HepG2 (cell line): Measurements from ENCODE around the gene PHAX. TPM values are rescaled to one million over a fixed set of nuclear protein-coding genes. Genes with fewer than 3 reads are reported as not detected.

Experiments used
- CBFB ChIP-seq: sonication (generic); formaldehyde crosslinking; IDR thresholded peaks from 2 replicates; pipeline ENCODE4 v1.4.0; 2020; ENCODE audit warnings: missing genetic modification reagents
- ETV5 ChIP-seq: IDR thresholded peaks from 2 replicates; pipeline ENCODE4 v1.6.1; 2018; ENCODE audit warnings: missing biosample characterization, missing genetic modification reagents, inconsistent platforms, borderline replicate concordance
- FOXA1 ChIP-seq, 2 experiments: fragments of 450-650 bp in 1 of 2; sonication (generic) in 1 of 2; formaldehyde crosslinking in 1 of 2; IDR thresholded peaks; 2 replicates each; pipeline versions ENCODE4 v1.4.0 to v1.6.1; 2016 to 2020; ENCODE audit warnings: missing genetic modification reagents in 1 of 2
- FOXJ3 ChIP-seq: sonication (generic); formaldehyde crosslinking; IDR thresholded peaks from 2 replicates; pipeline ENCODE4 v1.4.0; 2020; ENCODE audit warnings: missing genetic modification reagents, mild to moderate bottlenecking, borderline replicate concordance
- FOXO1 ChIP-seq: sonication (generic); formaldehyde crosslinking; IDR thresholded peaks from 2 replicates; pipeline ENCODE4 v1.4.0; 2020; ENCODE audit warnings: missing genetic modification reagents
- IRF2 ChIP-seq: IDR thresholded peaks from 2 replicates; pipeline ENCODE4 v1.6.1; 2018; ENCODE audit warnings: missing genetic modification reagents, missing compliant biosample characterization
- MIXL1 ChIP-seq: IDR thresholded peaks from 2 replicates; pipeline ENCODE4 v1.6.1; 2016
- NR2F6 ChIP-seq, 2 experiments: IDR thresholded peaks; 2 replicates each; pipeline ENCODE4 v1.6.1; 2016; ENCODE audit warnings: antibody characterized with exemption in 1 of 2, mild to moderate bottlenecking in 1 of 2
- RAD21 ChIP-seq: fragments of 450-650 bp; formaldehyde crosslinking; IDR thresholded peaks from 2 replicates; pipeline ENCODE4 v1.5.0; 2020; ENCODE audit warnings: mild to moderate bottlenecking
- STAG1 ChIP-seq: sonication (generic); formaldehyde crosslinking; IDR thresholded peaks from 2 replicates; pipeline ENCODE4 v1.4.0; 2020; ENCODE audit warnings: missing genetic modification reagents
- ZFP37 ChIP-seq: sonication (generic); formaldehyde crosslinking; IDR thresholded peaks from 2 replicates; pipeline ENCODE4 v1.4.0; 2020; ENCODE audit warnings: missing genetic modification reagents, borderline replicate concordance
- ZMYM3 ChIP-seq: sonication (generic); formaldehyde crosslinking; IDR thresholded peaks from 2 replicates; pipeline ENCODE4 v1.5.1; 2020; ENCODE audit warnings: mild to moderate bottlenecking, missing genetic modification reagents
- ZNF143 ChIP-seq: sonication (generic); formaldehyde crosslinking; IDR thresholded peaks from 2 replicates; pipeline ENCODE4 v1.4.0; 2020; ENCODE audit warnings: missing genetic modification reagents
- ZNF362 ChIP-seq: sonication (generic); formaldehyde crosslinking; IDR thresholded peaks from 2 replicates; pipeline ENCODE4 v1.4.0; 2020; ENCODE audit warnings: missing genetic modification reagents, mild to moderate bottlenecking, borderline replicate concordance
- ZSCAN21 ChIP-seq: sonication (generic); formaldehyde crosslinking; IDR thresholded peaks from 2 replicates; pipeline ENCODE4 v1.8.0; 2022; ENCODE audit warnings: mild to moderate bottlenecking, missing genetic modification reagents, moderate library complexity, borderline replicate concordance
- ZSCAN25 ChIP-seq: sonication (generic); formaldehyde crosslinking; IDR thresholded peaks from 2 replicates; pipeline ENCODE4 v1.8.0; 2022; ENCODE audit warnings: mild to moderate bottlenecking, missing genetic modification reagents
- polyA plus RNA-seq, 8 experiments: library from polyadenylated mRNA; depleted of rRNA in 3 of 8; stranded (reverse) in 7 of 8; unstranded in 1 of 8; fragments of >200 nt; fragmentation: Illumina TruSeq in 4 of 8; extraction: Trizol in 4 of 8; gene quantifications; 2 replicates each; pipeline versions ENCODE4 v1.2.1 to v1.2.3, GENCODE V29; 2011 to 2016; ENCODE audit warnings: low read depth in 4 of 8, missing spikeins in 1 of 8, mixed read lengths in 1 of 8; ENCODE audit not compliant: insufficient read depth in 1 of 8
- total RNA-seq, 5 experiments: library from RNA; depleted of rRNA; stranded (reverse); fragments of >200 nt; fragmentation: Illumina TruSeq; extraction: Trizol; gene quantifications; 2 replicates each; pipeline ENCODE4 v1.2.3, GENCODE V29; 2016; ENCODE audit warnings: low read depth in 1 of 5
- TF ChIP-seq, protein P1 (sequence below): sonication (generic); formaldehyde crosslinking; conservative IDR thresholded peaks from 2 replicates; pipeline ENCODE4 v1.4.0; 2020; ENCODE audit warnings: missing genetic modification reagents
- TF ChIP-seq, protein P2 (sequence below): sonication (generic); formaldehyde crosslinking; IDR thresholded peaks from 2 replicates; pipeline ENCODE4 v1.4.0; 2020; ENCODE audit warnings: missing genetic modification reagents, borderline replicate concordance
- TF ChIP-seq, protein P3 (sequence below): sonication (generic); formaldehyde crosslinking; IDR thresholded peaks from 2 replicates; pipeline ENCODE4 v1.4.0; 2020; ENCODE audit warnings: missing genetic modification reagents, low read depth, mild to moderate bottlenecking, borderline replicate concordance
- TF ChIP-seq, protein P4 (sequence below): IDR thresholded peaks from 2 replicates; pipeline ENCODE4 v1.6.1; 2018; ENCODE audit warnings: missing genetic modification reagents, mild to moderate bottlenecking, missing compliant biosample characterization

The PHAX gene
- total and polyA plus RNA-seq, 2 of the 13 experiments (the other 11 are each of a cell fraction or from before 2014, with no cell fraction given), result 20.0 to 59.7 TPM

DNA sequence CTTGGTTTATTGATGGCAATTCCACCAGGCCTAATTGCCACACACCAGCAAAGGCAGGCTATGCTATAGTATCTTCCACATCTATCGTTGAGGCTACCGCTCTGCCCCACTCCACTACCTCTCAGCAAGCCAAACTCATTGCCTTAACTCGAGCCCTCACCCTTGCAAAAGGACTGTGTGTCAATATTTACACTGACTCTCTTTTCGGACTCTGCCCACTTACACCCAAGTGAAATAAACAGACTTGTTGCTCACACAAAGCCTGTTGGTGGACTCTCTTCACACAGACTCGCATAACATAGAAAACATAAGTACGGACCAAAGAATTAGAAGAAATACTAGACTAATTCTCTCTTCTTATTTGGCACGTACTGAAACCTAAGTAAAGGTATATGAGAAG lies 48.3 kb downstream of the PHAX start (continued):
- TF ChIP-seq ZNF362 (peak; percentile 75; the same call in 1 of the 2 replicates), ZNF143 (CRISPR knock-in tag) (peak; percentile 20; the same call in 1 of the 2 replicates), ZSCAN21 (CRISPR knock-in tag) (peak; percentile 60; the same call in 1 of the 2 replicates), NR2F6 (IDR thresholded peaks at IDR 0.05) (peak; percentile 60), NR2F6 (CRISPR knock-in tag; IDR thresholded peaks at IDR 0.05) (peak; percentile 77), ZMYM3 (CRISPR knock-in tag) (peak; percentile 79), FOXA1 (IDR thresholded peaks at IDR 0.05) (peak; percentile 97), FOXA1 (CRISPR knock-in tag; IDR thresholded peaks at IDR 0.05) (peak; percentile 99), MIXL1 (CRISPR knock-in tag) (peak; percentile 79; the same call in 1 of the 2 replicates), CBFB (CRISPR knock-in tag) (0 out of 2 replicates have a peak, but pooled peaks have one; percentile 29), FOXO1 (CRISPR knock-in tag) (peak; percentile 99), FOXJ3 (peak; percentile 96), STAG1 (peak; percentile 25), RAD21 (CRISPR knock-in tag) (peak; percentile 29; the same call in 1 of the 2 replicates), ETV5 (CRISPR knock-in tag) (peak; percentile 27; the same call in 1 of the 2 replicates), ZSCAN25 (CRISPR knock-in tag) (peak; percentile 91), IRF2 (peak; percentile 91), ZFP37 (CRISPR knock-in tag) (peak; percentile 67; the same call in 1 of the 2 replicates)
- TF ChIP-seq, protein P1, sequence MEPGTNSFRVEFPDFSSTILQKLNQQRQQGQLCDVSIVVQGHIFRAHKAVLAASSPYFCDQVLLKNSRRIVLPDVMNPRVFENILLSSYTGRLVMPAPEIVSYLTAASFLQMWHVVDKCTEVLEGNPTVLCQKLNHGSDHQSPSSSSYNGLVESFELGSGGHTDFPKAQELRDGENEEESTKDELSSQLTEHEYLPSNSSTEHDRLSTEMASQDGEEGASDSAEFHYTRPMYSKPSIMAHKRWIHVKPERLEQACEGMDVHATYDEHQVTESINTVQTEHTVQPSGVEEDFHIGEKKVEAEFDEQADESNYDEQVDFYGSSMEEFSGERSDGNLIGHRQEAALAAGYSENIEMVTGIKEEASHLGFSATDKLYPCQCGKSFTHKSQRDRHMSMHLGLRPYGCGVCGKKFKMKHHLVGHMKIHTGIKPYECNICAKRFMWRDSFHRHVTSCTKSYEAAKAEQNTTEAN (CRISPR knock-in tag), result peak; percentile 90
- TF ChIP-seq, protein P2, sequence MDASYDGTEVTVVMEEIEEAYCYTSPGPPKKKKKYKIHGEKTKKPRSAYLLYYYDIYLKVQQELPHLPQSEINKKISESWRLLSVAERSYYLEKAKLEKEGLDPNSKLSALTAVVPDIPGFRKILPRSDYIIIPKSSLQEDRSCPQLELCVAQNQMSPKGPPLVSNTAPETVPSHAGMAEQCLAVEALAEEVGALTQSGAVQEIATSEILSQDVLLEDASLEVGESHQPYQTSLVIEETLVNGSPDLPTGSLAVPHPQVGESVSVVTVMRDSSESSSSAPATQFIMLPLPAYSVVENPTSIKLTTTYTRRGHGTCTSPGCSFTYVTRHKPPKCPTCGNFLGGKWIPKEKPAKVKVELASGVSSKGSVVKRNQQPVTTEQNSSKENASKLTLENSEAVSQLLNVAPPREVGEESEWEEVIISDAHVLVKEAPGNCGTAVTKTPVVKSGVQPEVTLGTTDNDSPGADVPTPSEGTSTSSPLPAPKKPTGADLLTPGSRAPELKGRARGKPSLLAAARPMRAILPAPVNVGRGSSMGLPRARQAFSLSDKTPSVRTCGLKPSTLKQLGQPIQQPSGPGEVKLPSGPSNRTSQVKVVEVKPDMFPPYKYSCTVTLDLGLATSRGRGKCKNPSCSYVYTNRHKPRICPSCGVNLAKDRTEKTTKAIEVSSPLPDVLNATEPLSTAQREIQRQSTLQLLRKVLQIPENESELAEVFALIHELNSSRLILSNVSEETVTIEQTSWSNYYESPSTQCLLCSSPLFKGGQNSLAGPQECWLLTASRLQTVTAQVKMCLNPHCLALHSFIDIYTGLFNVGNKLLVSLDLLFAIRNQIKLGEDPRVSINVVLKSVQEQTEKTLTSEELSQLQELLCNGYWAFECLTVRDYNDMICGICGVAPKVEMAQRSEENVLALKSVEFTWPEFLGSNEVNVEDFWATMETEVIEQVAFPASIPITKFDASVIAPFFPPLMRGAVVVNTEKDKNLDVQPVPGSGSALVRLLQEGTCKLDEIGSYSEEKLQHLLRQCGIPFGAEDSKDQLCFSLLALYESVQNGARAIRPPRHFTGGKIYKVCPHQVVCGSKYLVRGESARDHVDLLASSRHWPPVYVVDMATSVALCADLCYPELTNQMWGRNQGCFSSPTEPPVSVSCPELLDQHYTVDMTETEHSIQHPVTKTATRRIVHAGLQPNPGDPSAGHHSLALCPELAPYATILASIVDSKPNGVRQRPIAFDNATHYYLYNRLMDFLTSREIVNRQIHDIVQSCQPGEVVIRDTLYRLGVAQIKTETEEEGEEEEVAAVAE (CRISPR knock-in tag), result 0 out of 2 replicates have a peak, but pooled peaks have one; percentile 41
- TF ChIP-seq, protein P3, sequence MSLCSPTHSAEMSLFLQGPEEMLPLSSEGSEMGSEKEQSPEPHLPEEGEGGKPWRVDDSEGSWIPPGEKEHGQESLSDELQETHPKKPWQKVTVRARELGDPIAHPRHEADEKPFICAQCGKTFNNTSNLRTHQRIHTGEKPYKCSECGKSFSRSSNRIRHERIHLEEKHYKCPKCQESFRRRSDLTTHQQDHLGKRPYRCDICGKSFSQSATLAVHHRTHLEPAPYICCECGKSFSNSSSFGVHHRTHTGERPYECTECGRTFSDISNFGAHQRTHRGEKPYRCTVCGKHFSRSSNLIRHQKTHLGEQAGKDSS (CRISPR knock-in tag), result peak; percentile 78; the same call in 1 of the 2 replicates
- TF ChIP-seq, protein P4, sequence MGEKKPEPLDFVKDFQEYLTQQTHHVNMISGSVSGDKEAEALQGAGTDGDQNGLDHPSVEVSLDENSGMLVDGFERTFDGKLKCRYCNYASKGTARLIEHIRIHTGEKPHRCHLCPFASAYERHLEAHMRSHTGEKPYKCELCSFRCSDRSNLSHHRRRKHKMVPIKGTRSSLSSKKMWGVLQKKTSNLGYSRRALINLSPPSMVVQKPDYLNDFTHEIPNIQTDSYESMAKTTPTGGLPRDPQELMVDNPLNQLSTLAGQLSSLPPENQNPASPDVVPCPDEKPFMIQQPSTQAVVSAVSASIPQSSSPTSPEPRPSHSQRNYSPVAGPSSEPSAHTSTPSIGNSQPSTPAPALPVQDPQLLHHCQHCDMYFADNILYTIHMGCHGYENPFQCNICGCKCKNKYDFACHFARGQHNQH, result peak; percentile 83; the same call in 1 of the 2 replicates
